Peyer's patch (tissue), 4 donors: ENCODE data around the gene KIF2A. TPM values are rescaled to one million over a fixed set of nuclear protein-coding genes. Genes with fewer than 3 reads are reported as not detected.

ENCODE experiments used
- DNase-seq, 3 donors: peaks; one replicate each; pipeline ENCODE4 v3.0.0-alpha.2; 2017 to 2019
- H3K27ac ChIP-seq, 4 donors: fragments of 200-600 bp; sonication (generic); one replicate each; pipeline ENCODE4 v1.5.1; 2016 to 2019
- H3K27me3 ChIP-seq, 2 donors: fragments of 200-600 bp; sonication (generic); one replicate each; pipeline ENCODE4 v1.5.1; 2019
- H3K36me3 ChIP-seq, 3 donors: fragments of 200-600 bp; sonication (generic); one replicate each; pipeline ENCODE4 v1.5.1; 2016 to 2019
- H3K4me1 ChIP-seq, 4 donors: fragments of 200-600 bp; sonication (generic); one replicate each; pipeline ENCODE4 v1.5.1; 2016 to 2019
- H3K4me3 ChIP-seq, 4 donors: fragments of 200-600 bp; sonication (generic); 1 replicate in 3 of 4; 2 replicates in 1 of 4; pipeline ENCODE4 v1.5.1; 2016 to 2019; ENCODE audit warnings: mild to moderate bottlenecking in 1 of 4
- H3K9me3 ChIP-seq, 4 donors: fragments of 200-600 bp; sonication (generic); one replicate each; pipeline ENCODE4 v1.5.1; 2016 to 2019; ENCODE audit warnings: mild to moderate bottlenecking in 1 of 4
- POLR2A ChIP-seq, 2 donors: fragments of 450-650 bp; IDR thresholded peaks; one replicate each; pipeline ENCODE4 v1.5.1; 2017; ENCODE audit warnings: antibody characterized with exemption in 2 of 2, mild to moderate bottlenecking in 2 of 2, moderate library complexity in 2 of 2
- total RNA-seq, 4 donors: library from RNA; depleted of rRNA; stranded (reverse); fragments of >200 nt; gene quantifications; one replicate each; pipeline ENCODE4 v1.1.0, GENCODE V29; 2016
- TF ChIP-seq, protein P1 (sequence below), 6 experiments: fragments of 450-650 bp in 4 of 6; fragments of 200-600 bp in 2 of 6; sonication (generic) in 1 of 6; IDR thresholded peaks; one replicate each; pipeline ENCODE4 v1.5.1; 2017 to 2019; ENCODE audit warnings: antibody characterized with exemption in 6 of 6, mild to moderate bottlenecking in 3 of 6, moderate library complexity in 1 of 6

The KIF2A gene
- total RNA-seq, 4 donors from 2014 or later = 38.3 to 71.8 (median 41.6) TPM

GRCh38 chr5:62334082-62334481 is 28.1 kb downstream of the KIF2A start:
- Histone ChIP-seq H3K36me3 (peaks cover 0 to 5% (median 0%) of the 10 kb centered on the region in 3 donors), H3K4me3 (no peak overlapping the region), H3K4me1 (peaks cover 0 to 10% (median 0%) of the 10 kb centered on the region in 4 donors), H3K27me3 (no peaks in the 10 kb centered on the region), H3K9me3 (no peaks in the 10 kb centered on the region), H3K27ac (no peak overlapping the region)
- DNase-seq = peak in 1 of 3 donors; percentile 66
- TF ChIP-seq POLR2A (IDR thresholded peaks at IDR 0.05) = no peak
- TF ChIP-seq, protein P1, sequence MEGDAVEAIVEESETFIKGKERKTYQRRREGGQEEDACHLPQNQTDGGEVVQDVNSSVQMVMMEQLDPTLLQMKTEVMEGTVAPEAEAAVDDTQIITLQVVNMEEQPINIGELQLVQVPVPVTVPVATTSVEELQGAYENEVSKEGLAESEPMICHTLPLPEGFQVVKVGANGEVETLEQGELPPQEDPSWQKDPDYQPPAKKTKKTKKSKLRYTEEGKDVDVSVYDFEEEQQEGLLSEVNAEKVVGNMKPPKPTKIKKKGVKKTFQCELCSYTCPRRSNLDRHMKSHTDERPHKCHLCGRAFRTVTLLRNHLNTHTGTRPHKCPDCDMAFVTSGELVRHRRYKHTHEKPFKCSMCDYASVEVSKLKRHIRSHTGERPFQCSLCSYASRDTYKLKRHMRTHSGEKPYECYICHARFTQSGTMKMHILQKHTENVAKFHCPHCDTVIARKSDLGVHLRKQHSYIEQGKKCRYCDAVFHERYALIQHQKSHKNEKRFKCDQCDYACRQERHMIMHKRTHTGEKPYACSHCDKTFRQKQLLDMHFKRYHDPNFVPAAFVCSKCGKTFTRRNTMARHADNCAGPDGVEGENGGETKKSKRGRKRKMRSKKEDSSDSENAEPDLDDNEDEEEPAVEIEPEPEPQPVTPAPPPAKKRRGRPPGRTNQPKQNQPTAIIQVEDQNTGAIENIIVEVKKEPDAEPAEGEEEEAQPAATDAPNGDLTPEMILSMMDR (IDR thresholded peaks at IDR 0.05) = no peak

DNA sequence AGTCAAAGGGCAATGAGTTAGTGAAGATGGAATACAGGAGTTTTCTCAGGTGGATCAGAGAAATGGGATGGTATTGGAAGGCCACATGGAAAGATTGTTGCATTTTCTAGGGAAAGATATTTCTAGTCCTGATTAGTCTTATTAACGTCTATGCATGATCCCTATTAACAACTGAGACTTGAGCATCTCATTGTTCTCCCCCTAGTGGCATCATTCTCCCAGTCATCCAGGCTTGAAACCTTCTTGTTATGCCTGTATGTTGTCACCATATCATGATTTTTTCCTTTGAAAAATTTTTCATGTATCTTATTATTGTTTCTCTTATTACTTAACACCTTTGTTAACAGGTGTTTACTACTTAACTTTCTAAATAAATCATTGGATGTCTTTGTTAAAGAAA is 34.4 kb downstream of the KIF2A start:
- Histone ChIP-seq H3K4me3 (no peak overlapping the region), H3K9me3 (no peaks in the 10 kb centered on the region), H3K27me3 (no peaks in the 10 kb centered on the region), H3K4me1 (no peaks in the 10 kb centered on the region), H3K36me3 (no peaks in the 10 kb centered on the region), H3K27ac (no peak overlapping the region)
- TF ChIP-seq, protein P1 (IDR thresholded peaks at IDR 0.05) = peak in 4 of 6 experiments; percentile 26 to 53 (median 50)
- no peak for TF ChIP-seq POLR2A (IDR thresholded peaks at IDR 0.05)
- no peak for DNase-seq

DNA sequence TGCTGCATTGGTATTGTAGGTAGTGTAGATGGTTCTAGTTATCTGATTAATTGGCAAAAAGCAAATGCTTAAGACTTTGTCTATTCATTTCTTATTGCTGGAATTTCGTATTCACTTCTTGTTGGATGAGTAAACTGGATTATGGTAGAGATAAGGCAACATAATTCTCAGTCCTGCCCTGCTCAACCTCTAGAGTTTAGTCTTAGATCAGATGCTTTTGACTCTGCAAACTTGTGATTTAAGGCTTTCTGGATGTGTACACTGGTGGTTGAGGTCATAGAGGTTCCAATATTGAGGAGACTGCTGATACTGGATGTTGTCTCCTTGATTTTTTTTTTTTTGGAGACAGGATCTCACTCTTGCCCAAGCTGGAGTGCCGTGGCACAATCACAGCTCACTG is 35.0 kb downstream of the KIF2A start:
- no peaks in the 10 kb centered on the region for H3K9me3 ChIP-seq
- H3K27ac ChIP-seq = no peak overlapping the region
- no peak overlapping the region for H3K4me3 ChIP-seq
- no peak for DNase-seq
- TF ChIP-seq, protein P1 (IDR thresholded peaks at IDR 0.05) = no peak
- TF ChIP-seq POLR2A (IDR thresholded peaks at IDR 0.05) = no peak
- H3K27me3 ChIP-seq = no peaks in the 10 kb centered on the region
- no peaks in the 10 kb centered on the region for H3K36me3 ChIP-seq
- no peaks in the 10 kb centered on the region for H3K4me1 ChIP-seq

DNA sequence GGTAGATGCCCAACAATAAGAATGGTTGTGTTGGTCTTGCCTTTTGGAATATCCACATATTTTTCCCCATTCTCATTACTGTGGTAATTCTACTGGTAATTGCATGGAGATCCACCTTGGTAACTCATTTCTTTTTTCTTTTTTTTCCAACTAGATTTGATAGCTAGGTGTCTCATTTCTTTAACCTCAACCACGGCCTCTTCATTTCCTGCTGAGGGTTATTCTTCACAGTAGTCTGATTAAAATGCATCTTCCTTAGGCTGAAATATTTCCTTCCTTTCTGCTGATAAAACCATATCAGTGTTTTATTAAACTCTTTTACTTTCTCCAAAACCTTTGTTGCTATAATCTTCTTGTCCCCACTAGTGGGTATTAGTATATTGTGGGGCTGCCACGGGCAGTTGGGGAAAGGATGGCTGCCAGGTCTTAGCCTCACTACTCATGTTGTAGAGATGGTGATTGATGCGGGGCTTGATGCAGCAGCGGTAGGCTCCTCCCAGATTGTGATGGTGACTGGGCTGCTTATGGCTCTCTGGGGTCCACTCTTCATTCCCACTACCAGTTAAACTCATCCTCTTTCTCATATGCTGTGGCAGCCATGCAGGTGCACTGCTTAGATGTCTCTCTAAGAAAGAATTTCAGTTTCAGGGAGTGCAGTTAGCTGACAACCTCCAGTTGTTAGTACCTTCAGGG is 35.9 kb downstream of the KIF2A start:
- Histone ChIP-seq H3K4me1 (peaks cover 0 to 5% (median 0%) of the 10 kb centered on the region in 4 donors), H3K27me3 (no peaks in the 10 kb centered on the region), H3K36me3 (no peaks in the 10 kb centered on the region), H3K9me3 (no peaks in the 10 kb centered on the region), H3K4me3 (no peak overlapping the region), H3K27ac (no peak overlapping the region)
- DNase-seq = no peak
- TF ChIP-seq, protein P1 (IDR thresholded peaks at IDR 0.05) = no peak
- no peak for TF ChIP-seq POLR2A (IDR thresholded peaks at IDR 0.05)

DNA sequence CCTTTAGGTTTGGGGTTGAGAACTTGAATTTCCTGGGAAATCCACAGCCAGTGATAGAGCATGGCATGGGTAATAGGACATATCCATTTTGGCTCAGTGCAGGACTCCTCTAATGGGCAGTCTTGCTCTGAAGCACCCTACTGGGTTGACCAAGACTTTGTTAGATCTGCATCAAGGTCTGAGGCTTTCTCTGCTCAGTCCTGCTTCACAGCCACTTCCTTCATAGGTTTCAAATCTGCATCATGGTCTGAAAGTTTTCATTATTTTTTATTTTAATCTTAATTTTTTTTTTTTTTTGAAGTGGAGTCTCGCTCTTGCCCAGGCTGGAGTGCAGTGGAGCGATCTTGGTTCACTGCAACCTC is 36.5 kb downstream of the KIF2A start:
- no peaks in the 10 kb centered on the region for H3K27me3 ChIP-seq
- H3K27ac ChIP-seq = no peak overlapping the region
- no peaks in the 10 kb centered on the region for H3K9me3 ChIP-seq
- H3K4me1 ChIP-seq = peaks cover 0 to 5% (median 0%) of the 10 kb centered on the region in 4 donors
- no peak overlapping the region for H3K4me3 ChIP-seq
- no peak for DNase-seq
- TF ChIP-seq, protein P1 (IDR thresholded peaks at IDR 0.05) = no peak
- no peak for TF ChIP-seq POLR2A (IDR thresholded peaks at IDR 0.05)
- no peaks in the 10 kb centered on the region for H3K36me3 ChIP-seq
